Loucy (cell line): ENCODE data around the gene ZFP14.
A peak's percentile ranks its signal among the peaks of the same experiment; 100 is the strongest.

ENCODE experiments used
- H2AFZ ChIP-seq: fragments of 200-600 bp; sonication (generic); 2 replicates; pipeline ENCODE4 v1.6.0; 2016; ENCODE audit warnings: antibody characterized with exemption, mild to moderate bottlenecking, low read length, moderate library complexity
- H3F3A ChIP-seq: fragments of 200-600 bp; 2 replicates; pipeline ENCODE4 v1.6.0; 2016; ENCODE audit warnings: antibody characterized with exemption, low read depth, mild to moderate bottlenecking
- H3K27me3 ChIP-seq: fragments of 200-600 bp; sonication (generic); 2 replicates; pipeline ENCODE4 v1.6.1; 2014; ENCODE audit warnings: low read length, mild to moderate bottlenecking; ENCODE audit not compliant: insufficient read depth, poor library complexity, severe bottlenecking
- H3K36me3 ChIP-seq: fragments of 200-600 bp; sonication (generic); 2 replicates; pipeline ENCODE4 v1.6.1; 2016; ENCODE audit warnings: low read length; ENCODE audit not compliant: insufficient read depth
- H3K4me1 ChIP-seq: fragments of 200-600 bp; sonication (generic); 2 replicates; pipeline ENCODE4 v1.5.1; 2014; ENCODE audit warnings: low read length, mild to moderate bottlenecking; ENCODE audit not compliant: insufficient read depth, poor library complexity, severe bottlenecking
- H3K4me2 ChIP-seq: fragments of 200-600 bp; sonication (generic); 2 replicates; pipeline ENCODE4 v1.6.0; 2014; ENCODE audit warnings: antibody characterized with exemption, low read length, low read depth, mild to moderate bottlenecking; ENCODE audit not compliant: poor library complexity, severe bottlenecking
- H3K4me3 ChIP-seq: fragments of 200-600 bp; sonication (generic); 2 replicates; pipeline ENCODE4 v1.5.1; 2014; ENCODE audit warnings: low read length, mild to moderate bottlenecking, mixed read lengths; ENCODE audit not compliant: poor library complexity, severe bottlenecking
- H3K79me2 ChIP-seq: fragments of 200-600 bp; sonication (generic); 2 replicates; pipeline ENCODE4 v1.6.1; 2014; ENCODE audit warnings: low read length; ENCODE audit not compliant: insufficient read depth
- H3K9ac ChIP-seq: fragments of 200-600 bp; sonication (generic); 2 replicates; pipeline ENCODE4 v1.6.0; 2014; ENCODE audit warnings: mild to moderate bottlenecking, low read depth, low read length, moderate library complexity; ENCODE audit not compliant: poor library complexity, severe bottlenecking
- H3K9me2 ChIP-seq: fragments of 200-600 bp; sonication (generic); replicated peaks from 2 replicates; pipeline ENCODE4 v1.6.1; 2016; ENCODE audit warnings: low read depth, low read length, mixed read lengths
- H3K9me3 ChIP-seq: fragments of 200-600 bp; sonication (generic); 2 replicates; pipeline ENCODE4 v1.6.1; 2014; ENCODE audit warnings: mild to moderate bottlenecking, antibody characterized with exemption, low read length, low read depth; ENCODE audit not compliant: insufficient read depth
- H4K20me1 ChIP-seq: fragments of 200-600 bp; sonication (generic); 2 replicates; pipeline ENCODE4 v1.6.0; 2014; ENCODE audit warnings: antibody characterized with exemption, low read length, mild to moderate bottlenecking; ENCODE audit not compliant: insufficient read depth, poor library complexity, severe bottlenecking
- EZH2phosphoT487 ChIP-seq: fragments of 200-600 bp; IDR thresholded peaks from 2 replicates; pipeline ENCODE4 v1.6.1; 2018; ENCODE audit warnings: antibody characterized with exemption, mild to moderate bottlenecking, moderate library complexity, borderline replicate concordance
- TF ChIP-seq, protein P1 (sequence below): fragments of 200-600 bp; sonication (generic); conservative IDR thresholded peaks from 2 replicates; pipeline ENCODE4 v1.5.1; 2014; ENCODE audit warnings: mild to moderate bottlenecking, antibody characterized with exemption, low read length

Gene ZFP14

DNA sequence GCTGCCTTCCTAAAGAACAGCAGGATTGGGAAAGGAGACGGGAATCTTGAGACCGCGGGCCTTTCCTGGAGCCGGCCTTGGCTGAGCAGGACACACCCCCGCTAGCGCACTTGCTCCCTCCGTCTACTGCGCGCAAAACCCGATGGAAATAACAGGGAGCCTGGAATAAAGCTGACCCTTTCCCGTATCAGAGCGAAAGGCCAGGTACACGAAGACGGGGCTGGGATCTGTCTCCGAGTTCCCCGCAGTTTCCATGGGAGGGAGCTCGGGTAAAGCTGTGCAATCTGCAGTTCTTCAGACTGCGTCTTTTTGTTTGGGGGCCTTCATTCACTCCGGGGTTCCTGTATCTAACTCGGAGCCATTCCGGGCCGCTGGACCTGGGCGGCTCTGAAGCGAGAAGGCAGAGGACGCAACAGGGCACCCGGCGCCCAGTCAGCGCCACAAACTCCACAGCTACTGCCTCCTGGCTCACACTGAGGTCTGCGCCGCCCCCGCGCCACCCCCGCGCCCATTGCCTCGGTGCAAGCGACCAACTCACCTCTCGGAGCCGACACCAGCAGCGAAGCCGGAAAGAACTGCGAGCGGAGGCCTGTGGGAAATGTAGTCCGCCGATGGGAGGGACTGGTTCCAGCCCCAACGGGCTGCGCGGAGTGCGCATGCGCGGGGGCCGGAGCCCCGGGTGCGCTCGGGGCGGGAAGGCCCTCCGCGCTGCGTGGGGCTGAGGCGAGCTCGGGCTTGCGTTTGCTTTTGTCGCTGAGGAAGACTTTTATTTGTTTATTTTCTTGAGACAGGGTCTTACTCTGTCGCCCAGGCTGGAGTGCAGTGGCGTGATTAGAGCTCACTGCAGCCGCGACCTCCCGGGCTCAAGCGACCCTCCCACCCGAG is at the start of gene ZFP14:
Gene ZFP14 (minus strand): TSS at position 577 of the 885 bp plus-strand sequence. CDS start 11,309 bp downstream, outside the sequence.
- H3K36me3 ChIP-seq, result no peaks in the 10 kb centered on the region
- H3K9ac ChIP-seq, result peak within 1 kb of the TSS; percentile 76
- H3F3A ChIP-seq, result no peaks in the 10 kb centered on the region
- peak within 1 kb of the TSS; percentile 88 for H3K4me2 ChIP-seq
- no peaks in the 10 kb centered on the region for H3K27me3 ChIP-seq
- H3K4me1 ChIP-seq, result peaks cover 12% of the 10 kb centered on the region
- peak within 1 kb of the TSS; percentile 99 for H2AFZ ChIP-seq
- H3K4me3 ChIP-seq, result peak within 1 kb of the TSS; percentile 91
- TF ChIP-seq, protein P1, sequence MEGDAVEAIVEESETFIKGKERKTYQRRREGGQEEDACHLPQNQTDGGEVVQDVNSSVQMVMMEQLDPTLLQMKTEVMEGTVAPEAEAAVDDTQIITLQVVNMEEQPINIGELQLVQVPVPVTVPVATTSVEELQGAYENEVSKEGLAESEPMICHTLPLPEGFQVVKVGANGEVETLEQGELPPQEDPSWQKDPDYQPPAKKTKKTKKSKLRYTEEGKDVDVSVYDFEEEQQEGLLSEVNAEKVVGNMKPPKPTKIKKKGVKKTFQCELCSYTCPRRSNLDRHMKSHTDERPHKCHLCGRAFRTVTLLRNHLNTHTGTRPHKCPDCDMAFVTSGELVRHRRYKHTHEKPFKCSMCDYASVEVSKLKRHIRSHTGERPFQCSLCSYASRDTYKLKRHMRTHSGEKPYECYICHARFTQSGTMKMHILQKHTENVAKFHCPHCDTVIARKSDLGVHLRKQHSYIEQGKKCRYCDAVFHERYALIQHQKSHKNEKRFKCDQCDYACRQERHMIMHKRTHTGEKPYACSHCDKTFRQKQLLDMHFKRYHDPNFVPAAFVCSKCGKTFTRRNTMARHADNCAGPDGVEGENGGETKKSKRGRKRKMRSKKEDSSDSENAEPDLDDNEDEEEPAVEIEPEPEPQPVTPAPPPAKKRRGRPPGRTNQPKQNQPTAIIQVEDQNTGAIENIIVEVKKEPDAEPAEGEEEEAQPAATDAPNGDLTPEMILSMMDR, result peak; percentile 47
- no peak for TF ChIP-seq EZH2phosphoT487
- no peaks in the 10 kb centered on the region for H3K9me3 ChIP-seq
- no peaks in the 10 kb centered on the region for H3K9me2 ChIP-seq
- H3K79me2 ChIP-seq, result peaks cover 24% of the 10 kb centered on the region; the same call in 1 of the 2 replicates
- peaks cover 12% of the 10 kb centered on the region for H4K20me1 ChIP-seq

DNA sequence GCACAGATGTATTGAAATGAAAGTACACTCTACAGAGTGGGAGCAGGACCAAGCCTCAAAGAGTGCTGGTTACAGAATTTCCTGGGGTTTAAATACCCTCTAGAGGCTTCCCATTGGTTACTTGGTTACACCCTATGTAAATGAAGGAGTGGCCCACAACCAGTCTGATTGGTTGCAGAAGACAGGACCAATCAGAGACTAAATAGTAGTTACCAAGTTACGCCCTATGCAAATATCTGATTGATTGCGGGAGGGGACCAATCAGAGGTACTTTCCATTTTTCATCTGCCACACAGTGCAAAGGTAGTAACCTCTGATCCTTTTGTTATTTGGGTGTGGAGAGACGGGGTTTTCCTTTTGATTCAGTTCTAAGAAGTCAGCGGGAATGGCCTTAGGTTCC is 44.9 kb upstream of the ZFP14 start:
- no peaks in the 10 kb centered on the region for H3K27me3 ChIP-seq
- no peaks in the 10 kb centered on the region for H3K9me3 ChIP-seq
- TF ChIP-seq, protein P1, result no peak
- TF ChIP-seq EZH2phosphoT487, result no peak
- no peak overlapping the region for H2AFZ ChIP-seq
- H3K4me2 ChIP-seq, result no peak overlapping the region
- H3K9me2 ChIP-seq, result no peaks in the 10 kb centered on the region
- H3K9ac ChIP-seq, result no peak overlapping the region
- no peaks in the 10 kb centered on the region for H3F3A ChIP-seq
- no peaks in the 10 kb centered on the region for H4K20me1 ChIP-seq
- H3K36me3 ChIP-seq, result no peaks in the 10 kb centered on the region
- no peak overlapping the region for H3K4me3 ChIP-seq
- H3K4me1 ChIP-seq, result peaks cover 3% of the 10 kb centered on the region
- H3K79me2 ChIP-seq, result no peaks in the 10 kb centered on the region

DNA sequence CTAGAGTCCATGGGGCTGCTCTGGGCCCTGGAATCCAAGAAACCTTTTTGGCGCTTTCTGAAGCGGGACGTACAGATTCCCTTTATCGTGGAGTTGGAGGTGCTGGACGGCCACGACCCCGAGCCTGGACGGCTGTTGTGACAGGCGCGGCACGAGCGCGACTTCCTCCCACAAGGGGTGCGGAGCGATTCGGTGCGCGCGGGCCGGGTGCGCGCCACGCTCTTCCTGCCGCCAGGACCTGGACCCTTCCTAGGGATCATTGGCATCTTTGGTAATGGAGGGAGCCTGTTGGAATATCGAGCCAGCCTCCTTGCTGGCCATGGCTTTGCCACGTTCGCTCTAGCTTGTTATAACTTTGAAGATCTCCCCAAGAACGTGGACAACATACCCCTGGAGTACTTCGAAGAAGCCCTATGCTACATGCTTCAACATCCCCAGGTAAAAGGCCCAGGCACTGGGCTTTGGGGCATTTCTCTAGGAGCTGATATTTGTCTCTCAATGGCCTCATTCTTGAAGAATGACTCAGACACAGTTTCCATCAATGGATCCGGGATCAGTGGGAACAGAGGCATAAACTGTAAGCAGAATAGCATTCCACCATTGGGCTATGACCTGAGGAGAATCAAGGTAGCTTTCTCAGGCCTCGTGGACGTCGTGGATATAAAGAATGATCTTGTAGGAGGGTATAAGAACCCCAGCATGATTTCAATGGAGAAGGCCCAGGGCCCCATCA is 42.9 kb upstream of the ZFP14 start:
- TF ChIP-seq EZH2phosphoT487, result no peak
- TF ChIP-seq, protein P1, result no peak
- Histone ChIP-seq H4K20me1 (peaks cover 4% of the 10 kb centered on the region), H3K36me3 (no peaks in the 10 kb centered on the region), H3F3A (no peaks in the 10 kb centered on the region), H3K27me3 (no peaks in the 10 kb centered on the region), H3K9ac (no peak overlapping the region), H3K4me3 (no peak overlapping the region), H3K79me2 (peaks cover 15% of the 10 kb centered on the region), H2AFZ (no peak overlapping the region), H3K9me2 (no peaks in the 10 kb centered on the region), H3K4me2 (no peak overlapping the region), H3K9me3 (no peaks in the 10 kb centered on the region), H3K4me1 (peaks cover 10% of the 10 kb centered on the region)
